Measurements from ENCODE around the gene TLNRD1.

Gene TLNRD1

DNA sequence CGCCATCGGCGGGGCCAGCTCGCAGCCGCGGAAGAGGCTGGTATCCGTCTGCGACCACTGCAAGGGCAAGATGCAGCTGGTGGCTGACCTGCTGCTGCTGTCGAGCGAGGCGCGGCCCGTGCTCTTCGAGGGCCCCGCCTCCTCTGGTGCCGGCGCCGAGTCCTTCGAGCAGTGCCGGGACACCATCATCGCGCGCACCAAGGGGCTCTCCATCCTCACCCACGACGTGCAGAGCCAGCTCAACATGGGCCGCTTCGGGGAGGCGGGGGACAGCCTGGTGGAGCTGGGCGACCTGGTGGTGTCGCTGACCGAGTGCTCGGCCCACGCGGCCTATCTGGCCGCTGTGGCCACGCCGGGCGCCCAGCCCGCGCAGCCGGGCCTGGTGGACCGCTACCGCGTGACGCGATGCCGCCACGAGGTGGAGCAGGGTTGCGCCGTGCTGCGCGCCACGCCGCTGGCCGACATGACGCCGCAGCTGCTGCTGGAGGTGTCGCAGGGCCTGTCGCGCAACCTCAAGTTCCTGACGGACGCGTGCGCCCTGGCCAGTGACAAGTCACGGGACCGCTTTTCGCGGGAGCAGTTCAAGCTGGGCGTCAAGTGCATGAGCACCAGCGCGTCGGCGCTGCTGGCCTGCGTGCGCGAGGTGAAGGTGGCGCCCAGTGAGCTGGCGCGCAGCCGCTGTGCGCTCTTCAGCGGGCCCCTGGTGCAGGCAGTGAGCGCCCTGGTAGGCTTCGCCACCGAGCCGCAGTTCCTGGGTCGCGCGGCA, 1.8 kb downstream of the TLNRD1 start:
- no peak for DNase-seq

DNA sequence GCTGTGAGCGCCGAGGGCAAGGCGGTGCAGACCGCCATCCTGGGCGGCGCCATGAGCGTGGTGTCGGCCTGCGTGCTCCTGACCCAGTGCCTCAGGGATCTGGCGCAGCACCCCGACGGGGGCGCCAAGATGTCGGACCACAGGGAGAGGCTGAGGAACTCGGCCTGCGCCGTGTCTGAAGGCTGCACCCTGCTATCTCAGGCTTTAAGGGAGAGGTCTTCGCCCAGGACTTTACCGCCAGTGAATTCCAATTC, 2.3 kb downstream of the TLNRD1 start:
- no peak for DNase-seq

- DNase-seq: no peak
These were observed 5.4 kb downstream of the TLNRD1 start for GRCh38 chr15:81006124-81006523.

DNA sequence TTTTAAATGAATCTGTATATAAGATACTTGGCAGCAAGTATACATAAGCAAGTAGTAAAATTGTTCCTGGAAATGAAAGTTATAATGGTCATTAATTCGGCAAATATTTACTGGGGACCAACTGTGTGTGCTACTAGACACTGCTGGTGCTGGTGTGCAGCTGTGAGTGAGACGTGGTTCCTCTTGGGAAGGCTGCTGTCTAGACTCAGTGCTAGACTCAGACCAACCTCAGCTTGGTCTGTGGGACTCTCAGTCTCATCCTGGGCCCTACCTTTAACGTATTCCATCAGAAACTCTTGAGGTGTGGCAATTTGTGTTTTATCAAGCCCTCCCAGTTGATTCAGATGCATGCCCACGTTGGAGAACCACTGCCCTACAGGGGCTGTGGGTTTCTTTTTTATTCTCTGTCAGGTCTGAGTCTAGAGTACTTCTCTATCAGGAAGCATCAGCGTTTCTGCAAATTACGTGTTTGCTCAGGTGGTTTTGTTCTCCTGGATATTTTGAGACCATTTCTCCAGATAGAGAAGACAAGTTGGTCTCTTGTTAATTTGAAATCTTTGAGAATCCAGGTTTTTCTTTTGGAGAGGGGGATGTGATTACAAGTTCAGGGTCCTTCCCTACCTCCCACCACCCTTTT, 6.8 kb downstream of the TLNRD1 start:
- DNase-seq: no peak

DNA sequence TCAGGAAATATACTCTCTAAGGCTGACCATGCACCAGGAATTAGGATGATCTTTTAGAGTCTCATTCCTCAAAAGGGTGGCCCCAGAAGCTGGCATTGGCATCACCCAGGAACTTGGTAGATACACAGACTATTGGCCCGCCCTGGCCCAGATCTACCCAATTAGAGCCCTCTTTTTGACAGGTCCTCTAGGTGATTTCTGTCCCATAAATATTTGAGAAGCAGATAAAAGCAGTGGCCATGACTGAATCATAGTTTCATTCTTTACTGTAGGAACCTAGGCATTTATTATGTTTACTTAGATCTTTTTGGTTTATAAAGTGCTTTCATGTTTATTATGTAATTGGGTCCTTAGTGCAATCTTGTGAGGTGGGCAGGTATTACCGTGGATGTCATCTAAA, 7.6 kb downstream of the TLNRD1 start:
- DNase-seq: no peak

- DNase-seq: no peak
These were observed 9.4 kb downstream of the TLNRD1 start for GRCh38 chr15:81010086-81010485.

DNA sequence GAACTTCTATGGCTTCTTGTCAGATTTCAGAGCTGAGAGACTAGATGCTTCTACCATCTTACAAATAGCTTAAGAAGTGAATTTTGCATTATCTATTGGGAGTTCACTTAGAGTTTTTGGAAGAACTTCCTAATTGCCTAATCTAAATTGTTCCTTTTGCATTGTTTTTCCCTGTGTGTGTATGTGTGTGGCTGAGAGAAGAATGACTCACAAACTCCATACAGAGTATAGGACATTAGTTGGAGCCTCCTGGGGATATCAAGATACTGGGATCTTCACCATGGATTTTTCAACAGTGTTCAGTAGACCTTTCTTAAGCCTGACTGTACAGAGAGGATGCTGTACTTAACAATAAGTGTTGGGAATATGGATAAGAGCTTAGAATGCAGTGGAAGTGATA, 10.9 kb downstream of the TLNRD1 start:
- no peak for DNase-seq

- no peak for DNase-seq
These were observed 11.9 kb downstream of the TLNRD1 start for GRCh38 chr15:81012588-81012987.

GRCh38 chr15:81013396-81013929, 12.7 kb downstream of the TLNRD1 start:
- no peak for DNase-seq

- no peak for DNase-seq
These were observed 13.8 kb downstream of the TLNRD1 start for GRCh38 chr15:81014446-81015093.

- DNase-seq: no peak
These were observed 15.1 kb downstream of the TLNRD1 start for GRCh38 chr15:81015621-81016488.

- no peak for DNase-seq
These were observed 15.9 kb downstream of the TLNRD1 start for GRCh38 chr15:81016489-81017068.

- no peak for DNase-seq
These were observed 17.5 kb downstream of the TLNRD1 start for GRCh38 chr15:81018197-81018596.

- DNase-seq: no peak
These were observed 20.6 kb downstream of the TLNRD1 start for GRCh38 chr15:81021321-81021720.

- DNase-seq: no peak
These were observed 23.0 kb downstream of the TLNRD1 start for GRCh38 chr15:81023483-81024264.

- no peak for DNase-seq
These were observed 23.6 kb downstream of the TLNRD1 start for GRCh38 chr15:81024265-81024872.

- DNase-seq: no peak
These were observed 24.2 kb downstream of the TLNRD1 start for GRCh38 chr15:81024936-81025335.

DNA sequence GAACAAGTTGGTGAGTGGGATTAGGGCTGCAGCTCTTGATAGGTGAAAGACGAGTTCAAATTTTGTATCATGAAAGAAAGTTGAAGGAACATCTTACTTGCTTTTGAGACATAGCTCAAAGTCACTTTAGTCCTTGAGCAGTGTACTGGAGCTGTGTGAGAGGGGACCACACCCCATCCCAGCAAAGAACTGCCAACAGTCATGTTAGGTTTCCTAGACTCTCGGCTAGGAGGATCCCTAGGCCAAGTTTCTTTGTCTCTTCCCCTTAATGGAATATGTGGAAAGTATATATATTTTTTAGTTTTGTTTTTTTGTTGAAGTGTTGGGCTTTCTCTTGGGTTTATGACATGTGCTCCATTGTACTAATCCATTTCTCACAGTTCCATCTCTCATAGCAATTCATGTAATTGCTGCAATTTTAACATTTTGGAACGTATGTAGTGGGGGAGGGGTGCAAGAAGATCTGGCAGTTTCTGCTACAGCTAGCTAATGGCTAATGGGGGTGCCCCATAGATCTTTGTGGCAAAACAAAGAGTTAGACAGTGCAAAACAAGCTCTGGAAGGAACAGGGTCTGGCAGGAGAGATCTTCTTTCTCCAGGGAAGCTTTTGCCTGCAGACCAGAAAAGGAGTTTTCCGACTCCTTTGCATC, 25.1 kb downstream of the TLNRD1 start:
- DNase-seq: no peak

- no peak for DNase-seq
These were observed 26.3 kb downstream of the TLNRD1 start for GRCh38 chr15:81026836-81027599.

Measured in T1000 (cell line).